ENCODE data around the gene KSR2. TPM values are rescaled to one million over a fixed set of nuclear protein-coding genes. Genes with fewer than 3 reads are reported as not detected.

The KSR2 gene
- polyA plus RNA-seq, 3 donors: 0.80 to 1.3 (median 1.1) TPM

DNA sequence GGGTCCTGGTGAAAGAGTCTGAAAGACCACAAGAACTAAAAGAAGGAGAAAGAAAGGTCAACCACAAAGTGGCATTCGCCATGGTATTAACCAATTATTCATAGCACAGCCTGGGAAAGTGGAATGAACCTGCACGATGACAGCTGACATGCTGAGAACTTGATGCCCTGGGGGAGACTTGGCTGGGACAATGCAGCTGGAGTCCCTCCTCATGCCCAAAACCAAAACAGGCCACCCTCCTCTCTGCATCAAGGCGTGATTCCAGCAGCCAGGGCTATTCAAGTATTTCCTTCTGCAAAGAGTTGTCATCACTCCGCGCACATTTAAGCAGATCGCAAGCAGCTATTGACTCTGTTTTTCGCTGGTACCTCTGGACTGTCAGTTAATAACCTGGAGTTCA, 440.3 kb downstream of the KSR2 start:
- no peak for DNase-seq

DNA sequence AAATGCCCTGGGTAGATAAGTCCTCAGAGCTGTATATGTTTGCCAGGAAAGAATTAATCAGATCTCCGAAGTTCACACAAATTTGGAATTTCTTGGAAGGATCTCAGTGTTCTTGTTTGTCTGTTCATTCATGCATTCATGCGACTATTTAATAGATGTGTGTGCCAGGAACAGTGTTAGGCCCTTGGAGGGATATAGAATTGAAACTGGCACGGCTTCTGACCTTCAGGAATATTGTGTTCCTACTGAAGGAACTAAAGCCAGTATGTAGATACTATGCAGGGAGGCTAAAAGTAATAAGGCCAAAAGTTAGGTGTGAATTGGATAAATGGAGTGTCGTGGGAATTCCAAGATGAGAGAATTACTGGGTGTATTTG, 441.3 kb downstream of the KSR2 start:
- no peak for DNase-seq

DNA sequence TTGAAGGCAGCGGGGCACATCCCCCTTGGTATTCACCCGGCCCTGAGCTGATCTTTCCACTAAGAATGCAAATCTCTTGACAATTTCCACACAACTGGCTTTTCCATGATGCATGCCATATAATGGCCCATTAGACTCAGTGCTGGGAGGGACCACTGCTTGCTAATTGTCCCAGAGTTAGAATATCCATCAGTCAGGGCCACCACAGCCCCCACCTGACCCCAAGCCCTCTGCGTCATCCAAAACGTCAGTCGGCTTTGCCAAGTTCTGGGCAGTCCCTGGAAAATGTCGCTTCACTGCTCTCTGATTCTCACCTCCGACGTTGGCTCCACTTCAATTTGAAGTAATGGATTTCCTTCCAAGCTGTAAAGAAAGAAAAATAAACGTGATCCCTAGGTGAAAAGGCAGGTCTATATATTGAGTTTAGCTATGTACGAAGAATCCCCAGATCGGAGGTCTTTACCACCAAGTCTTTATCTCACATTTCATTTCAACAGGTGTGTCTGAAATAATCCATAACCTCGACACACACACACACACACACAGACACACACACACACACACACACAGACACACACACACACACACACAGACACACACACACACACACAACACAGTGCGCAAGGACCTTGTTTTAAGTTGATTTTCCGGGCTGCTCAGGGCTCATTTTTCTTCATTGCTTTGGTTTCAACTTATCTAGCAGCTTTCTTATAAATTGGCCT, 441.9 kb downstream of the KSR2 start:
- DNase-seq: peak; percentile 78

DNA sequence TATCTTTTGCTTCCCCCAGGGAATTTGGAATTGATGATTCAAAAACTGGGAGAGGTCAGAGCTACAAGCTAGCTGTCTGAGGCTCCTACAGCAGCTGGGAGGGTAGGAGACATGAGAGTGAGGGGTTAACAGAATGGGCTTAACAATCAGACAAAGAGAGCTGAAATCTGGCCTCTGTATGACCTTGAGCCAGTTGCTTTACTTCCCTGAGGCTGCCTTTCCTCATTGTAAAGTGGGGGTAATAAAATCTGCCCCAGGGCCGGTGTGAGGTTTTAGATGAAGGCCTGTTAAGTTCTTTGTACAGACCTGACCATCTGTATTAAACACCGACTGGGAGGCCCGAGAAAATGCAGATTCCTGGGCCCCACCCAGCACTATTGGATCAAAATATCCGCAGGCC, 443.0 kb downstream of the KSR2 start:
- no peak for DNase-seq

DNA sequence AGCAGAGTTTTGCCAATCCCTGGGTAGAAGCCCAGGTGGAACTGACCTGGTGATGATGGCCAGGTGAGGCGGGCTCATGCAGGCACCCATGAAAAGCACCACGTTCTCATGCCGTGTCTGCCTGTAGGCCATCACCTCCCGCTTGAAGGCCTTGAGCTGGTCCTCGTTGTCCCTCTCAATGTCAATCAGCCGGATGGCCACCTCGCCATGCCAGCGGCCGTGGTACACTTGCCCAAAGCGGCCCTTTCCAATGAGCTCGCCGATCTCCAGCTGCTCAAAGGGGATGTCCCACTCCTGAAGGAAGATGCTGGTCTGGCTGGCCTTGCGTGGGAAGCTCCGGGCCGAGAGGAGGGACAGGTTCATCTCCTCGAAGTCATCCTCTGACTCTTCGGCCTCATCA, 444.0 kb downstream of the KSR2 start:
- no peak for DNase-seq

DNA sequence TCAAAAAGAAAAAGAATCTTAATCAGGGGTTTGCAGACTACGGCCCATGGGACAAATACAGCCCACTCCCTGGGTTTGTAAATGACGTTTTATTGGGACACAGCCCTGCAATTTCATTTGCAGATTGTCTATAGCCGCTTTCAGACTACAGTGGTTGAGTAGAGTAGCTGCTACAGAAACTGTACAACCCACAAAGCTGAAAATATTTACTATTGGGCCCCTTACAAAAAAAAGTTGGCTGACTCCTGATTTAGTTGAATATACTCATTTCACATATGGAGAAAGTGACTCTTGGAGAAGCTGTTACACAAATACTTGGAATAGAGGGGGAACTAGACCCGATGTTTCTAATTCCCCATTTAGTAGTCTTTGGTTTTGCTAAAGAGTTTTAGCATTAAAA, 444.8 kb downstream of the KSR2 start:
- no peak for DNase-seq

DNA sequence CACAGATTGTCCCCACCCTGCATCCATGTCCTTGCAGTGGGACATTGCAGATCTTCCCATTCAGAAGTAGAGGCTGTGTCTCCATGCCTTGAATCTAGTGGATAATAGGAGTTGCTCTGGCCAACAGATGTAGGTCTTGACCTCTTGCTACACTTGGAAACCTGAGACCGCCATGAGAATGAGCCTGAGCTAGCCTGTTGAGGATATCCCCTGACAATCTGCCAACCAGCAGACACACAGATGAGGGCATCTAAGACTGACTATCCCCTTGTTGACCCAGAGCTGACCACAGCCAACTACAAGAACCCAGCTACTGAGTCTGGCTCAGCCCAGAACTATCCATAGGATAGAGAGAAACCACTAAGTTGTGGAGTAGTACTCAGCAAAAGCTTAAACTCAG, 446.2 kb downstream of the KSR2 start:
- DNase-seq: no peak

DNA sequence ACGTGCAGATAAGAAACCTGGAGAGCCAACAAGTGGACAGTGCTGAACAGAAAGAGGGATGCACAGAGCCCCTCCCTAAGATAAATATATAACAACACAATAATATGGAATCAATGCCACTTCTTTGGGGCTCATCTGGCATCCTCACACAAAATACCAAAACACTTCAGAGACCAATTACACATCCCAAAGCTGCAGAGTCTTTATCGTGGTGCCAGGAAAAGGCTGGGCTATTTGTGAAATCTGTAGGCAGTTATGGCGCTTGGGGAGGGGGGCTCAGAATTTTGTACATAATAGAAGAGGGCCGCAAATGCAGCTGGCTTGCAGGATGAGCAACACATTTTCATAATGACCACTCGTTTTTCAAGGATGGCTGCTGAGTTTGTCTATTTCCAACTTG, 446.9 kb downstream of the KSR2 start:
- no peak for DNase-seq

DNA sequence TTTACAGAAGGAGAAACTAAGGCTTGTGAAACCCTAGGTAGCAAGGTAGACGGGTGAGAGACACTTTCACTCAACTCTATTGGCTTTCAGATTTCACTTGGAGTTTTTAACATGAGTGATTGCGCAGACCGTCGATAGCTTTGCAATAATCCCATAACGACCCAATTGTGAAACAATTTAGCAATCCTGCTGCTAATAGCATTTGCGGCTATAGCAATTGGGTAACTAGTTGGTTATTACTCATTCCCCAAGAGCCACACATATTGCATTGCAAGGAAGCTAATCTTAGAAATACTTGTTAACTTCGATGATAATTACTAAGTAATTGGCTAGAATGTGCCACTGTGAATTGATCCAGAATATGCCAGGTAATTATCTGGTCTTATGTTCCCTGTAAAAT, 447.4 kb downstream of the KSR2 start:
- DNase-seq: no peak

DNA sequence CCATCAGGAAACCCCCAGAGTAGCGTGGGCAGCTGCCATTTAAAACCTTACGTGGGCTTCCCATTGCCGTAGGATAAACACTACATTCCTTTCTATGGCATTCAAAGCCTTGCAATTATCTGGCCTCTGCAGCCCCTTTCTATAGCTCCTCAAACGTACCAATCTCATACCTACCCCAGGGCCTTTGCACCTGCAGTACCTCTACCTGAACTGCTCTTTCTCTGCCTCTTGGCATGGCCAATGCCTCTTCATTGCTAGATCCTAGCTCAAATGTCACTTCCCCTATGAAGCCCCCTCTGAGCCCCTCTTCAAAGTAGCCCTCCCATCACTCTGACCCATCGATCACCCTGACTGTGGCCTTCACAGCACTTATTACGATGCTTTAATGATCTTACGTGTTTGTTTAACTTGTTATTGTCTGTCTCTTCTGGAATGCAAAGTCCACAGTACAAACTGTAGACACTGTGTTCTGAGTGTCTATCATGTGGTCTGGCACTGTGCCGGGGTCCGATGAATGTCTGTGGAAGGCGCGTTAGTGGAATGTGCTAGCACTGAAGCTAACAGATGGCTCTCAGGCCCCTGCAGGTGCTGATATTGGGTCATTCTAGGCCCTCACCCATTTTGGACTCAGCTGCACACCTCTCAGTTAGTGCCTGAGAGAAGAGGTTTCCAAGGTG, 450.1 kb downstream of the KSR2 start:
- no peak for DNase-seq

DNA sequence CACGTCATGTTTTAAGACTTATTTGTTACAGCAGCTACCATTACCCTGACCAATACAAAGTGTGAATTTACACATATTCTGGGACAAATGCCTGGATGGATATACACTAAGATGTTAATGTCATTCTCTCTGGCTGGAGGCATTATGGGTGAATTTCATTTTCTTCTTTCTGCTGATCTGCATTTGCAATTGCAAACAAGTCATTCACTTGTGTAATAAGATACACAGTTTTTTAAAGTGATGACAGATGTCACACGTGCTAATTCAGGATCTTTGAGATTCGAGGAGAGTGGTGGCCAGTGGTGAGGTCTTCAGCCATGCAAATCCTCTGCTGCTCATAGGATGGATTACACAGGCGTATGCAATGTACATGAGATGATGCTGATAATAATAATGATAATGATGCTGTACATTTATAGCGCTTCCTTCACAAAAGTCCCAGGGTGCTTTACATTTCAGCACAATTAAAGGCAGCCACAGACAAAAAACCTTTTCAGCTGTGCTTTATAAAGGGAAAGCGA, 451.5 kb downstream of the KSR2 start:
- no peak for DNase-seq

DNA sequence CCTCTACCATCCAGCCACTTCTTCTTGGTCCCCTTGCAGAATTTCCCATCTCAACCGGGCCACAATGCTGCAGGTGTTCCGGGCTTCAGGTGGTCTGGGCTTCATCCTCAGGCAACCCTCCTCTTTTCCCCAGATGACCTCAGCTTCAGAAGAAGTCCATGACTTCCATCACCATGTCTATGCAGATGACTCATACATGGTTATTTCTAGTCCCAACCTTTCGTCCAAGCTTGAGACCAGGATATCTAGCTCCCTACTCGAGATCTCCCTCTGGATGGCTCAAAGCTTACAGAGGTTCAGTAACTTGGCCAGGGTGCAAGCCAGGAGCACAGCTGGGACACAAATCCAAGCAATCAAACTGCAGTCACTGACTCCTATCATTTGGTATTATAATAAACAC, 452.8 kb downstream of the KSR2 start:
- no peak for DNase-seq

DNA sequence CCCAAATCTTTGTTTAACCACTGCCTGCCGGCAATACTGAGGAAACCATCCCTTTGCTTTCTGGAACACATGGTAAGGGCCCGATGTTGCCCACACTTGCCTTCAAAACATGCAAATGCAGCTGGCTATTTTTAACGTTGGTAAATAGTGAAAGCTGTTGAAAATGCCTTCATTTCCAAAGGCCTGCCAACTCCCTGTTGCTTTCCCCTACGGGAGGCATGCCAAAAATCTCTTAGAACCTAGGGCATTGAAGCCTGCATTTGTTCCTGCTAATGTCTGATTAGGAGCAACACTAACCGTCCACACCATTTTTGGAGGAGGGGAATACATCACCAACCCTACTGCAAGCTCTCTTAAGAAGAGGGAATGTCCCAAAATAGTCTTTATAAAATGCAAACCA, 454.8 kb downstream of the KSR2 start:
- DNase-seq: no peak

DNA sequence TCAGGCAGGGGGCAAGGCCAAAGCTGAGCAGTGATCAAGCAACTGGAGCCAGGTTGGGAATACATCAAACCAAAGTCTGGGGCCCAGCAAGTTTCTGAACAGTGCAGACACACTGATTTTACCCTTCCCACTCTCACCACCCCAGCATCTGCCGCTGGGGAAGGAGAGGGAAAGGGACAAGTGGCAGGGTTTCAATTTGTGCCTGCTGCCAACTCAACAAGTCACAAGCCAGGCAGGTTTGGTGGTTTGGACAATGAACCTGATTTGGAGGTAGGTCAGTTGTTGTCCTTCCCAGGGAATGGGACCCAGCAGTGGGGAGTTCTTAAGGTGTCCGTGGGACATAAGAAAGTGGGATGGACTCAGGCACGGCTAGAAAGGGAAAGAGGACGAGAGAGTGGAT, 455.4 kb downstream of the KSR2 start:
- DNase-seq: no peak

DNA sequence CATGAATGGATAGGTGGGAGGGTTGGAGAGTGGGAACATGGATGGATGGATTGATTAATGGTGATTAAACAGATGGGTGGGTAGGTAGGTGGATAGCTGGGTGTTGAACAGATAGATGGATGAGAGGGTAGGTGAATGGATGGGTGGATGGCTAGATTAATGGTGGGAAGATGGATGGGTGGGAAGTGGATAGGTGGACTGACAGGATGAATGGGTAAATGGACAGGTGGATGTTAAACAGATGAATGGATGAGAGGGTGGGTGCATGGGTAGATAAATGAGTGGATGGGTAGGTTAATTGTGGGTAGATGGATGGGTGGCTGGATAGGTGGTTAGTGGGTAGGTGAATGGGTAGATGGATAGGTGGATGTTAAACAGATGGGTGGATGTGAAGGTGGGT, 460.3 kb downstream of the KSR2 start:
- DNase-seq: no peak

DNA sequence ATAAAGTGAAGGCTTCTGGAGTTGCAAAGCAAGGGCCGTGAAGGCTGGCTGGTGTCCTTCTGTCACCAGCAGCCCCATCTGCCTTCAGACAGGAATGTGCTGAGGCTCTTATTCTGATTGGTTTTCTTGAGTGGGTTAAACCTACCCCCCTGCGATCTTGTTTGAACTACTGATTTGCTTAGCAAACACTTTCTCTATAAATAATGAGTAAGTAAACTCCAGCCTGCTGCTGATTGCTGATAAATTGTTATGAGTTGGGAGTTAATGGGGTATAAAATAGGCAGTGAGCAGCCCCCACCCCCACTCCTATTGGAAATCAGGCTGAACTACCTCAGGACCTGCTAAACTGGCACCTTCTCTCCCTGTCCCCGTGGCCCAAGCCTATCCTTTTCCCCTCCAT, 461.2 kb downstream of the KSR2 start:
- DNase-seq: no peak

DNA sequence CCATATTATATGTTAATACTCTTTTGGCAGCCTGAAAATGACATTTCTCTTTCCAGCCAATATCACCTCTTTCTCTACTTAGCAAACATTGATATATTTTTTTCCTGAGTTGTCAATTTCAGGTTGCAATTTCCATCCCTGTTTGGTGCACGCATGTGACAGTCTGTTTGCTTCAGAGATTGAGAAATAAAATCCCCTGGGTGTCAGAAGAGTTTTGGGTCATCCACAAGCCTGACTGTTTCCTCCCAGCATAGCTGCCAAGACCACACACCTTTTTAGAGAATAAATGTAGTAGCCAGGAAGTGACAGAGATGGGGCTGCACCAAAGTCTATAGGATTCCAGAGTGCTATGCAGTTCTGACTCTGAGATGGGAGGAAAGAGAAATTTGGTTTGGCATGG, 462.5 kb downstream of the KSR2 start:
- no peak for DNase-seq

DNA sequence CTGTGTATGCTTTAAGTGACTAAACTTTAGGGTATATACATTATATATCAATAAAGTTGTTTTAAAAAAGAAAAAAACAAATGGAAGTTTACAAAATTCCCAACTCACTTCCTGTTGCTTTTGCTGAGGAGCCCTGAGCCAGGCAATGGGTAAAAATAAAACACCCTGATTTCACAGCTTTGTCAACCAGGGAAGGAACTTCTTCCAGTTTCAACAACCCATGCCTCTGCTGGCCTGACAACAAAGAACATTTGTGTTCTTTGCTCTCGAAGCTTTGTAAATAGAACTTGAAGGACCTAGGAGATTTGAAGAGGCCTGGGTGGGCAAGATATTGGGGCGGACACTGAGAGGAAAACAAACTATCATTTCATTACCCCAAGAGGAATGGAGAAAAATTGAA, 466.2 kb downstream of the KSR2 start:
- no peak for DNase-seq

DNA sequence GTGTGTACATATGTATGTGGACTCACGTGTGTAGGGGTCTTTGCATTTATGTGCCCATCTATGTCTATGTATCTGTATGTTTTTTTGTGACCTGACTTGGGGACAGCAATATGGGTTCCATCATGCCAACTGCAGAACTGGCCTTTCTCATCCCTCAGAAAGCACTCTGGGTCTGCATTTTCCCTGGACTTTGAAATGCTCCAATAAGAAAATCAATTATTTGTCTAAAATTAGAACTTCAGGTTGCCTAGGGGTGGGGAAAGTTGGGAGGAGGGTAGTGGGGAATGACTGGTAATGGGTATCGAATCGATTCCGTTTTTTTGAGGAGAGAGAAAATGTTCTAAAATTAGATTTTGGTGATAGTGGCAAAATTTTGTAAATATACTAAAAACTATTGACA, 466.6 kb downstream of the KSR2 start:
- DNase-seq: no peak

DNA sequence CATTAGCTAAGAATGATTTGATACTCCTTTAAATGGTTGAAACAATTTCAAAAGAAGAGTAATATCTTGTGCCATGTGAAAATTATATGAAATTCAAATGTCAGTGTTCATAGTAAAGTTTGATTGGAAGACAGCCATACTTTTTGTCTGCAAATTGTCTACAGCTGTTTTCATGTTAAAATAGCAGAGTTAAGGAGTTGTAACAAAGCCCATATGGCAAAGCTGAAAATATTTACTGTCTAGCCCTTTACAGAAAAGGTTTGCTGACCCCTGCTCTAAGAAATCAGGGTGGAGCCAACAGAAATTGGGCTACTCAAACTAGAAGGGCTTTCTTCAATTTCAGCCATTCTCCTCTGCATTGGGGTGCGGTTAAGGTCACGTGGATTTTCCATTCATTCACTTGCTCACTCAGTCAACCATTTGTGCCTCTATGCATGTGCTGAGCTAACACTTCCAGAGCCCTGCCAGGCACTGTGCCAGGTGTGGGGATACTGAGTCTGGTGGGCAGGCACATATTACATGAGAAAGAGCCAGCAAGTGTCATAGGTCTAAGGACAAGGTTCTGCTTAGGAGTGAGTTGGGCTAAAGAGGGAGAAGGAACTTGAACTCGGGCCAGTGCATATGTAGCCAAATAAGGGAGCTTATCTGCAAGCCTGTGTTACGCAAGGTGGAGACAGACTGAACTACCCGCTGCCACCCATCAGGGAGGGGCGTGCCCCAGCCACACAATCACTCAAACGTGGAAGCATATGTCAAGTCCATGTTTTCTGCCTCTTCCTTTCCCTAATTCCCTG, 467.5 kb downstream of the KSR2 start:
- DNase-seq: no peak

DNA sequence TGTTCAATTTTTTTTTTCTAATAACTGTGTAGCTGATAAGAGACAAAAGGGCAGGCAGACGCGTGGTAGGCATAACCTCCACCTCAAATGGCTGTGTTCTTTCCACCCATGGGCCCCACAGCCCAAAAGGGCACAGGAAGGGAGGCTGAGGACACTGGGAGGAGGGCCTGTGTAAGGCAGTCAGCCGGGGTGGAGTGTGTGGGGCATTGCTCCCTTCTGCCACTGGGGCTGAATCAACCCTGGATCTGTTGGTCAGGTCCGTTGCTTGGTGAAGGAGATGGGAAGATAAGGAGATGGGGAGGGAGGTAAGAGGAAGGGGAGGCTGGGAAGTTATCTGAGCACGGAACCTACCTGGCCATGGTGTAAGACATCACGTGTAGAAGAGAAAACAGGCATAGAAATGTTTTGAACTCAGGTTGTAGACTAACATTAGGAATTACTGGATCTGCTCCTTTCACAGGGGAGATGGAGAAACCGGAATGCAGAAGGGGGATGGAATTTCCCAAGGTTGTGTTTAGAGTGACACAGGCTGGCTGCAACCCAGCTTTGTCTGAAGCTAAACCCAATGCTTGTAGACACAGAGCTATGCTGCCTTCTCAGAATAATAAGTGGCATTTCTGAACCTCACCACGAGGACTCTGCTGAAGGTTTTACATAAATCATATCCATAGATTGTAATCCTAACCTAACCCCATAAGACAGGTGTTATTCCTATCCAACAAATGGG, 468.9 kb downstream of the KSR2 start:
- no peak for DNase-seq

DNA sequence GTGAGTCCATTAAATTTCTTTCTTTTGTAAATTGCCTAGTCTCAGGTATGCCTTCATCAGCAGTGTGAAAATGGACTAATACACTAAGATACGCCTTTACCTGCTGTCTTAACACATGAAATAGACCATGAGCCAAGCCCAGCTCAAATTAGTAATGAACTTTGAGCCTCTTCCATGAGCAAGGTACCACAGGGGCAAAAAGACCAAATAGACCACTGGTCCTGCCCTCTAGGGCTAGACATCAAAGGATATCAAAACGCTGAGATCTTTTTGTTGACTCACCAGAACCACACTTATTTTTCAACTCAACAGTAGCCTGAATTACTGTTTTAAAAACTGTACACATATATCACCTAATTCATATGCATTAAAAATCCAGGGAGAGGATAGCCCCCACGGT, 469.9 kb downstream of the KSR2 start:
- DNase-seq: no peak

All from renal pelvis (tissue), 4 donors.